ENCODE measurements around the gene CSH2. TPM values are rescaled to one million over a fixed set of nuclear protein-coding genes. Genes with fewer than 3 reads are reported as not detected.

CSH2 gene
- total and polyA plus RNA-seq, 2 of the 13 experiments (the other 11 are each of a cell fraction or from before 2014, with no cell fraction given), result not detected

- TF ChIP-seq UBTF (CRISPR knock-in tag; IDR thresholded peaks at IDR 0.05) (peak; percentile 95), MTA1 (CRISPR knock-in tag; IDR thresholded peaks at IDR 0.05; ENCODE audit: borderline replicate concordance) (peak; percentile 63; the same call in 1 of the 2 replicates), JUNB (CRISPR knock-in tag; IDR thresholded peaks at IDR 0.05; ENCODE audit: borderline replicate concordance) (peak; percentile 59; the same call in 1 of the 2 replicates), ZNF704 (CRISPR knock-in tag; IDR thresholded peaks at IDR 0.05; ENCODE audit: borderline replicate concordance) (no peak), ZNF883 (CRISPR knock-in tag; IDR thresholded peaks at IDR 0.05; ENCODE audit: not compliant biosample characterization) (peak; percentile 84), ZNF367 (CRISPR knock-in tag; IDR thresholded peaks at IDR 0.05; ENCODE audit: borderline replicate concordance) (0 out of 2 replicates have a peak, but pooled peaks have one; percentile 41), REPIN1 (CRISPR knock-in tag; IDR thresholded peaks at IDR 0.05; ENCODE audit: borderline replicate concordance, low read depth) (peak; percentile 99), ZMYM4 (CRISPR knock-in tag; IDR thresholded peaks at IDR 0.05) (peak; percentile 93), MZF1 (CRISPR knock-in tag; IDR thresholded peaks at IDR 0.05; ENCODE audit: borderline replicate concordance) (no peak), MBNL3 (CRISPR knock-in tag; conservative IDR thresholded peaks at IDR 0.05) (0 out of 2 replicates have a peak, but pooled peaks have one; percentile 84), MYPOP (CRISPR knock-in tag; IDR thresholded peaks at IDR 0.05) (peak; percentile 81), RBAK (CRISPR knock-in tag; IDR thresholded peaks at IDR 0.05) (no peak), KLF6 (CRISPR knock-in tag; IDR thresholded peaks at IDR 0.05) (peak; percentile 95), IKZF1 (IDR thresholded peaks at IDR 0.05) (no peak), ZSCAN29 (CRISPR knock-in tag; conservative IDR thresholded peaks at IDR 0.05) (peak; percentile 69; the same call in 1 of the 2 replicates), ZNF740 (CRISPR knock-in tag; IDR thresholded peaks at IDR 0.05) (peak; percentile 72; the same call in 1 of the 2 replicates), JDP2 (CRISPR knock-in tag; IDR thresholded peaks at IDR 0.05; ENCODE audit: borderline replicate concordance) (peak; percentile 91; the same call in 1 of the 2 replicates), FLYWCH1 (CRISPR knock-in tag; IDR thresholded peaks at IDR 0.05) (0 out of 2 replicates have a peak, but pooled peaks have one; percentile 47), ATF7-NPFF (CRISPR knock-in tag; IDR thresholded peaks at IDR 0.05; ENCODE audit: low read depth) (peak; percentile 98), PREB (CRISPR knock-in tag; IDR thresholded peaks at IDR 0.05) (peak; percentile 49; the same call in 1 of the 2 replicates), ZNF501 (CRISPR knock-in tag; IDR thresholded peaks at IDR 0.05) (peak; percentile 81)
These were observed 30.7 kb downstream of the CSH2 start, which contains the start of gene SMARCD2 (continued) for GRCh38 chr17:63842540-63843386.
